HepG2 (cell line): ENCODE results near the gene PLLP. TPM values are rescaled to one million over a fixed set of nuclear protein-coding genes. Genes with fewer than 3 reads are reported as not detected.

Experiments
- ATAC-seq: fragments of 200-7000 bp; cut with Tn5 transposase; 3 replicates; pipeline ENCODE4 v1.9.1; 2020; ENCODE audit warnings: mild to moderate bottlenecking, moderate library complexity
- BruUV-seq: library from RNA; stranded (reverse); fragments of 400-500 nt; replicated peaks from 2 replicates; lab custom pipeline; 2021; lab: Mats Ljungman, UMichigan
- CTCF ChIA-PET: fragments of 300-600 bp; formaldehyde crosslinking; extraction: SDS; loops from one replicate; lab custom pipeline; 2021; ENCODE audit warnings: low total read pairs, inconsistent platforms, low intra/inter-chr PET ratio; lab: Yijun Ruan, JAX
- POLR2A ChIA-PET: fragments of 350-600 bp; sonication (Branson Sonifier 250); formaldehyde crosslinking; loops from one replicate; lab custom pipeline; 2020; ENCODE audit warnings: antibody characterized with exemption, inconsistent platforms; lab: Yijun Ruan, JAX
- DNase-seq: peaks from one replicate; pipeline ENCODE4 v3.0.0-alpha.2; 2015; ENCODE audit warnings: low spot score
- FAIRE-seq: peaks from 3 replicates; lab custom pipeline; 2011; peaks lifted over from hg19 to GRCh38; lab: Jason Lieb, UNC
- H2AFZ ChIP-seq: one replicate; pipeline ENCODE4 v1.6.1; 2011; ENCODE audit warnings: low read length, inconsistent platforms
- H3K27ac ChIP-seq: fragments of 300-600 bp; 3 replicates; pipeline ENCODE4 v1.8.0; 2011; ENCODE audit warnings: mixed run types, mild to moderate bottlenecking, mixed read lengths, low read length, inconsistent platforms; ENCODE audit not compliant: insufficient read depth; ENCODE audit errors: extremely low read length
- H3K27me3 ChIP-seq, 2 experiments: fragments of 200-600 bp in 1 of 2; 2 replicates in 1 of 2; 3 replicates in 1 of 2; pipeline versions ENCODE4 v1.6.0 to v1.8.0; 2011; ENCODE audit warnings: low read length in 2 of 2, mild to moderate bottlenecking in 2 of 2, moderate library complexity in 2 of 2, inconsistent platforms in 1 of 2; ENCODE audit not compliant: insufficient read depth in 2 of 2, control insufficient read depth in 1 of 2
- H3K36me3 ChIP-seq, 2 experiments: fragments of 200-600 bp in 1 of 2; replicated peaks in 1 of 2; 2 replicates in 1 of 2; 3 replicates in 1 of 2; pipeline versions ENCODE4 v1.5.1 to v1.8.0; 2011; ENCODE audit warnings: low read length in 2 of 2, inconsistent platforms in 1 of 2; ENCODE audit not compliant: insufficient read depth in 2 of 2, control insufficient read depth in 1 of 2
- H3K4me1 ChIP-seq: 2 replicates; pipeline ENCODE4 v1.5.1; 2012; ENCODE audit warnings: low read length, inconsistent platforms; ENCODE audit not compliant: insufficient read depth
- H3K4me2 ChIP-seq: 2 replicates; pipeline ENCODE4 v1.6.0; 2011; ENCODE audit warnings: low read depth, low read length, inconsistent platforms
- H3K4me3 ChIP-seq, 3 experiments: fragments of 200-600 bp in 1 of 3; sonication (generic), shearing (Covaris generic) in 1 of 3; replicated peaks in 1 of 3; 2 replicates each; pipeline ENCODE4 v1.5.1; 2011 to 2016; ENCODE audit warnings: low read length in 3 of 3, inconsistent platforms in 2 of 3, low read depth in 2 of 3, mild to moderate bottlenecking in 2 of 3, control low read depth in 1 of 3, mixed read lengths in 1 of 3; ENCODE audit not compliant: insufficient read depth in 1 of 3
- H3K79me2 ChIP-seq: one replicate; pipeline ENCODE4 v1.6.1; 2011; ENCODE audit warnings: low read length, inconsistent platforms; ENCODE audit not compliant: insufficient read depth
- H3K9ac ChIP-seq: 2 replicates; pipeline ENCODE4 v1.6.0; 2011; ENCODE audit warnings: mild to moderate bottlenecking, low read depth, low read length, inconsistent platforms; ENCODE audit not compliant: insufficient read depth
- H3K9me3 ChIP-seq: 2 replicates; pipeline ENCODE4 v1.5.1; 2012; ENCODE audit warnings: mild to moderate bottlenecking, low read length
- H4K20me1 ChIP-seq: 2 replicates; pipeline ENCODE4 v1.6.0; 2011; ENCODE audit warnings: inconsistent platforms, mild to moderate bottlenecking, low read length, moderate library complexity; ENCODE audit not compliant: insufficient read depth
- HCFC1 ChIP-seq: fragments of 150-350 bp; IDR thresholded peaks from 2 replicates; pipeline ENCODE4 v1.6.1; 2014; ENCODE audit warnings: low read depth, low read length
- KLF9 ChIP-seq: IDR thresholded peaks from 2 replicates; pipeline ENCODE4 v1.6.1; 2016; ENCODE audit warnings: low read depth
- MXD1 ChIP-seq: sonication (generic); formaldehyde crosslinking; IDR thresholded peaks from 2 replicates; pipeline ENCODE4 v1.4.0; 2020; ENCODE audit warnings: mild to moderate bottlenecking, missing genetic modification reagents
- PHB2 ChIP-seq: fragments of 450-650 bp; IDR thresholded peaks from 2 replicates; pipeline ENCODE4 v1.6.1; 2018; ENCODE audit not compliant: partially characterized antibody
- RAD51 ChIP-seq: fragments of 450-650 bp; IDR thresholded peaks from 2 replicates; pipeline ENCODE4 v1.6.1; 2016; ENCODE audit warnings: borderline replicate concordance
- SMC3 ChIP-seq: IDR thresholded peaks from 2 replicates; pipeline ENCODE4 v1.6.1; 2011; ENCODE audit warnings: low read length, improper control_type of control experiment
- ZNF33A ChIP-seq: sonication (generic); formaldehyde crosslinking; IDR thresholded peaks from 2 replicates; pipeline ENCODE4 v1.5.1; 2020; ENCODE audit warnings: missing genetic modification reagents, mild to moderate bottlenecking, moderate library complexity, borderline replicate concordance
- WGBS: methylation state at CpG from one replicate; pipeline ENCODE4 v1.1.6; 2017; ENCODE audit warnings: low lambda C conversion rate; 5-methylcytosine and 5-hydroxymethylcytosine counted together
- in situ Hi-C: cut with HindIII; loops from 2 replicates; pipeline ENCODE4 v1.10.0; 2017; ENCODE audit warnings: low pct_unique_long_range_greater_than_20kb; ENCODE audit not compliant: extremely low pct_ligation_motif_present
- intact Hi-C: fragments of 100-400 bp; cut with micrococcal nuclease; formaldehyde crosslinking; loops from one replicate; pipeline ENCODE4 v1.10.0; 2022; ENCODE audit not compliant: unreplicated experiment
- polyA plus RNA-seq, 8 experiments: library from polyadenylated mRNA; depleted of rRNA in 3 of 8; stranded (reverse) in 7 of 8; unstranded in 1 of 8; fragments of >200 nt; fragmentation: Illumina TruSeq in 4 of 8; extraction: Trizol in 4 of 8; gene quantifications; 2 replicates each; pipeline versions ENCODE4 v1.2.1 to v1.2.3, GENCODE V29; 2011 to 2016; ENCODE audit warnings: low read depth in 4 of 8, missing spikeins in 1 of 8, mixed read lengths in 1 of 8; ENCODE audit not compliant: insufficient read depth in 1 of 8
- total RNA-seq, 5 experiments: library from RNA; depleted of rRNA; stranded (reverse); fragments of >200 nt; fragmentation: Illumina TruSeq; extraction: Trizol; gene quantifications; 2 replicates each; pipeline ENCODE4 v1.2.3, GENCODE V29; 2016; ENCODE audit warnings: low read depth in 1 of 5
- TF ChIP-seq, protein P1 (sequence below): sonication (generic); formaldehyde crosslinking; conservative IDR thresholded peaks from 2 replicates; pipeline ENCODE4 v1.4.0; 2020; ENCODE audit warnings: missing genetic modification reagents
- TF ChIP-seq, protein P2 (sequence below): sonication (generic); formaldehyde crosslinking; conservative IDR thresholded peaks from 2 replicates; pipeline ENCODE4 v1.4.0; 2020; ENCODE audit warnings: mild to moderate bottlenecking, missing genetic modification reagents, moderate library complexity

PLLP gene
- total and polyA plus RNA-seq, 2 of the 13 experiments (the other 11 are each of a cell fraction or from before 2014, with no cell fraction given) = 60.6 to 127 TPM

- no peak for FAIRE-seq
Observed at GRCh38 chr16:57263541-57264351, 20.7 kb downstream of the PLLP start.

More at GRCh38 chr16:57263541-57264351, 20.7 kb downstream of the PLLP start:
- Histone ChIP-seq H3K79me2 (peaks cover 15% of the 10 kb centered on the region), H3K9ac (no peak overlapping the region), H3K27me3 (no peaks in the 10 kb centered on the region), H3K36me3 (peaks cover 23 to 43% of the 10 kb centered on the region in 2 experiments; a peak in 4 of 5 replicates), H3K9me3 (no peaks in the 10 kb centered on the region), H3K4me2 (0 out of 2 replicates have a peak overlapping the region, but pooled peaks have one; percentile 18), H3K4me1 (peaks cover 28% of the 10 kb centered on the region), H4K20me1 (peaks cover 5% of the 10 kb centered on the region), H3K4me3 (no peak overlapping the region), H2AFZ (no peak overlapping the region), H3K27ac (no peak overlapping the region)
- no peak for TF ChIP-seq ZNF33A (CRISPR knock-in tag)
- no peak for TF ChIP-seq KLF9 (CRISPR knock-in tag)
- no peak for TF ChIP-seq HCFC1
- TF ChIP-seq, protein P1, sequence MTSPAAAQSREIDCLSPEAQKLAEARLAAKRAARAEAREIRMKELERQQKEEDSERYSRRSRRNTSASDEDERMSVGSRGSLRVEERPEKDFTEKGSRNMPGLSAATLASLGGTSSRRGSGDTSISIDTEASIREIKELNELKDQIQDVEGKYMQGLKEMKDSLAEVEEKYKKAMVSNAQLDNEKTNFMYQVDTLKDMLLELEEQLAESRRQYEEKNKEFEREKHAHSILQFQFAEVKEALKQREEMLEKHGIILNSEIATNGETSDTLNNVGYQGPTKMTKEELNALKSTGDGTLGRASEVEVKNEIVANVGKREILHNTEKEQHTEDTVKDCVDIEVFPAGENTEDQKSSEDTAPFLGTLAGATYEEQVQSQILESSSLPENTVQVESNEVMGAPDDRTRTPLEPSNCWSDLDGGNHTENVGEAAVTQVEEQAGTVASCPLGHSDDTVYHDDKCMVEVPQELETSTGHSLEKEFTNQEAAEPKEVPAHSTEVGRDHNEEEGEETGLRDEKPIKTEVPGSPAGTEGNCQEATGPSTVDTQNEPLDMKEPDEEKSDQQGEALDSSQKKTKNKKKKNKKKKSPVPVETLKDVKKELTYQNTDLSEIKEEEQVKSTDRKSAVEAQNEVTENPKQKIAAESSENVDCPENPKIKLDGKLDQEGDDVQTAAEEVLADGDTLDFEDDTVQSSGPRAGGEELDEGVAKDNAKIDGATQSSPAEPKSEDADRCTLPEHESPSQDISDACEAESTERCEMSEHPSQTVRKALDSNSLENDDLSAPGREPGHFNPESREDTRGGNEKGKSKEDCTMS (CRISPR knock-in tag) = no peak
- no peak for TF ChIP-seq RAD51
- TF ChIP-seq, protein P2, sequence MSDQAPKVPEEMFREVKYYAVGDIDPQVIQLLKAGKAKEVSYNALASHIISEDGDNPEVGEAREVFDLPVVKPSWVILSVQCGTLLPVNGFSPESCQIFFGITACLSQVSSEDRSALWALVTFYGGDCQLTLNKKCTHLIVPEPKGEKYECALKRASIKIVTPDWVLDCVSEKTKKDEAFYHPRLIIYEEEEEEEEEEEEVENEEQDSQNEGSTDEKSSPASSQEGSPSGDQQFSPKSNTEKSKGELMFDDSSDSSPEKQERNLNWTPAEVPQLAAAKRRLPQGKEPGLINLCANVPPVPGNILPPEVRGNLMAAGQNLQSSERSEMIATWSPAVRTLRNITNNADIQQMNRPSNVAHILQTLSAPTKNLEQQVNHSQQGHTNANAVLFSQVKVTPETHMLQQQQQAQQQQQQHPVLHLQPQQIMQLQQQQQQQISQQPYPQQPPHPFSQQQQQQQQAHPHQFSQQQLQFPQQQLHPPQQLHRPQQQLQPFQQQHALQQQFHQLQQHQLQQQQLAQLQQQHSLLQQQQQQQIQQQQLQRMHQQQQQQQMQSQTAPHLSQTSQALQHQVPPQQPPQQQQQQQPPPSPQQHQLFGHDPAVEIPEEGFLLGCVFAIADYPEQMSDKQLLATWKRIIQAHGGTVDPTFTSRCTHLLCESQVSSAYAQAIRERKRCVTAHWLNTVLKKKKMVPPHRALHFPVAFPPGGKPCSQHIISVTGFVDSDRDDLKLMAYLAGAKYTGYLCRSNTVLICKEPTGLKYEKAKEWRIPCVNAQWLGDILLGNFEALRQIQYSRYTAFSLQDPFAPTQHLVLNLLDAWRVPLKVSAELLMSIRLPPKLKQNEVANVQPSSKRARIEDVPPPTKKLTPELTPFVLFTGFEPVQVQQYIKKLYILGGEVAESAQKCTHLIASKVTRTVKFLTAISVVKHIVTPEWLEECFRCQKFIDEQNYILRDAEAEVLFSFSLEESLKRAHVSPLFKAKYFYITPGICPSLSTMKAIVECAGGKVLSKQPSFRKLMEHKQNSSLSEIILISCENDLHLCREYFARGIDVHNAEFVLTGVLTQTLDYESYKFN (CRISPR knock-in tag) = no peak
- no peak for TF ChIP-seq SMC3
- no peak for TF ChIP-seq MXD1 (CRISPR knock-in tag)
- TF ChIP-seq PHB2 = no peak
- ATAC-seq (no peak), DNase-seq (no peak)
- ChIA-PET POLR2A (interaction anchor here (1.7 to 3.1 kb wide), 2 partner anchors 11 to 19 kb away, joined by 4 to 11 read pairs; partner anchors contain the start of gene ARL2BP), CTCF (no interaction called here)
- in situ Hi-C loops = no loop called here
- intact Hi-C loops = no loop called here
- BruUV-seq = no TSS peak
- 84% methylated on average over 12 of the region's 18 CpGs for WGBS
